ENCODE data around the gene KSR1.
"Not testable (repeated sequence)": the region's sequence is repeated elsewhere in the genome, so short reads cannot be mapped to it uniquely, and the experiment has no call there.

Gene KSR1

GRCh38 chr17:27427166-27427862 is 28.9 kb upstream of the KSR1 start:
- H3K4me3 ChIP-seq (ENCODE audit: low read length); H3K27ac ChIP-seq (ENCODE audit: low read depth, low read length); H3K9ac ChIP-seq (ENCODE audit: low read depth, low read length); H3K36me3 ChIP-seq (ENCODE audit: insufficient read depth, low read length); H3K4me1 ChIP-seq (ENCODE audit: insufficient read depth, low read length); H3K9me3 ChIP-seq (ENCODE audit: insufficient read depth, low read depth, low read length); H3K27me3 ChIP-seq (ENCODE audit: insufficient read depth, low read length): not testable (repeated sequence)
- 88% methylated on average over 2 of the region's 5 CpGs for WGBS

GRCh38 chr17:27428781-27429505 is 27.3 kb upstream of the KSR1 start:
- Histone ChIP-seq H3K27ac (ENCODE audit: low read depth, low read length) (no peak overlapping the region), H3K9ac (ENCODE audit: low read depth, low read length) (no peak overlapping the region), H3K27me3 (ENCODE audit: insufficient read depth, low read length) (no peaks in the 10 kb centered on the region), H3K4me3 (ENCODE audit: low read length) (no peak overlapping the region), H3K4me1 (ENCODE audit: insufficient read depth, low read length) (no peaks in the 10 kb centered on the region), H3K9me3 (ENCODE audit: insufficient read depth, low read depth, low read length) (no peaks in the 10 kb centered on the region), H3K36me3 (ENCODE audit: insufficient read depth, low read length) (no peaks in the 10 kb centered on the region)
- 93% methylated on average over 9 of the region's 9 CpGs for WGBS

GRCh38 chr17:27429666-27430382 is 26.4 kb upstream of the KSR1 start:
- Histone ChIP-seq H3K9me3 (ENCODE audit: insufficient read depth, low read depth, low read length) (no peaks in the 10 kb centered on the region), H3K36me3 (ENCODE audit: insufficient read depth, low read length) (no peaks in the 10 kb centered on the region), H3K27ac (ENCODE audit: low read depth, low read length) (no peak overlapping the region), H3K4me1 (ENCODE audit: insufficient read depth, low read length) (no peaks in the 10 kb centered on the region), H3K9ac (ENCODE audit: low read depth, low read length) (no peak overlapping the region), H3K4me3 (ENCODE audit: low read length) (no peak overlapping the region), H3K27me3 (ENCODE audit: insufficient read depth, low read length) (no peaks in the 10 kb centered on the region)
- WGBS = 85% methylated on average over 21 of the region's 21 CpGs

- no peaks in the 10 kb centered on the region for H3K4me1 ChIP-seq (ENCODE audit: insufficient read depth, low read length)
- 79% methylated on average over 7 of the region's 7 CpGs for WGBS
- no peaks in the 10 kb centered on the region for H3K9me3 ChIP-seq (ENCODE audit: insufficient read depth, low read depth, low read length)
- no peak overlapping the region for H3K9ac ChIP-seq (ENCODE audit: low read depth, low read length)
- H3K27ac ChIP-seq (ENCODE audit: low read depth, low read length) = no peak overlapping the region
- H3K27me3 ChIP-seq (ENCODE audit: insufficient read depth, low read length) = no peaks in the 10 kb centered on the region
- H3K36me3 ChIP-seq (ENCODE audit: insufficient read depth, low read length) = no peaks in the 10 kb centered on the region
- no peak overlapping the region for H3K4me3 ChIP-seq (ENCODE audit: low read length)
Observed at GRCh38 chr17:27430383-27430840, 25.8 kb upstream of the KSR1 start.

DNA sequence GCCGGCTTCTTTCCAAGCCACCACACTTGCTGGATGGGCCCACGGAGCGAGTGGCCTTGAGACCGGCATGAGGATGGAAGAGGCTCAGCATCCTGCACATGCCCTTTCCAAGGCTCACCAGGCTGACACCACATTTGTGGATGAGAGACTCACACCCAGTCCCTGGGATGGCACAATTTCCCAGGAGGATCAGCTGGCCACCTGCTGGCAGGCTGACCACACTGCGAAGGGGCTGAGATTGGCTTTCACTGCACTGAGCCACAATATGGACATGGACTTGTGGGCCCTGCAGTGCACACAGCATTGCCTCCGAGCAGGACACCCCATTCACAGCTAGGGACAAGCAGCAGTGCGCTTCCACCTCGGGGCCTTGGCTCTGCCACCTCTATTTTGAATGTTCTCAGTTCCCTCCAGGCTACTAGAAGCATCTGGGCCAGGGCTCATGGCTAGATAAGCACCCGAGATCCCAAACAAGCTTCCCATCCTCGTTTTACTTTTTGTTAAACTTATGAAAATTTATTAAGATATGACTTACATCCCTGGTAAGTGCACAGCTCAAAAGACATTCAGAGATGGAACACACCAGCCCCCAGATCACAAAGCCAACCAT is 25.3 kb upstream of the KSR1 start:
- 84% methylated on average over 9 of the region's 10 CpGs for WGBS
- Histone ChIP-seq H3K4me1 (ENCODE audit: insufficient read depth, low read length) (no peaks in the 10 kb centered on the region), H3K4me3 (ENCODE audit: low read length) (no peak overlapping the region)

DNA sequence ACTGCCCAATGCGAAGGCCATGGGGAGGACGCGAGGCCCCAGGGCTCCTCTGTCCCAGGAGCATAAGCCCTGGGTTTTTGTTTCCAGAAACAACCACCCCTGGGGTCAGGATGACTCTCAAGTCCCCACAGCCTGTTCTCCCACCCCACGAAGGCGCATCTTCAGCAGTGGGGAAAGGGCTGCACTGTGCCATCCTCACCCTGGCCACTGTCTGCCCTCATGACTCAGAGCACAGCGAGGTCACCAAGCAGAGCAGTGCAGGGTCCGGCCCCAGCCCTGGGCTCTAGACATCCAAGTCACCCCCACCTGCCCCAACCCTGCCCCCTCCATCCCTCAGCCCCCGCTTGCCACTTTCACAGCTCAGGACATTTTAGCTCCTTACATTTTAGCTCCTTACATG is 22.7 kb upstream of the KSR1 start:
- Histone ChIP-seq H3K9ac (ENCODE audit: low read depth, low read length) (no peak overlapping the region), H3K27me3 (ENCODE audit: insufficient read depth, low read length) (no peaks in the 10 kb centered on the region), H3K36me3 (ENCODE audit: insufficient read depth, low read length) (no peaks in the 10 kb centered on the region), H3K27ac (ENCODE audit: low read depth, low read length) (no peak overlapping the region), H3K4me3 (ENCODE audit: low read length) (no peak overlapping the region), H3K9me3 (ENCODE audit: insufficient read depth, low read depth, low read length) (no peaks in the 10 kb centered on the region), H3K4me1 (ENCODE audit: insufficient read depth, low read length) (no peaks in the 10 kb centered on the region)
- 85% methylated on average over 8 of the region's 8 CpGs for WGBS

More for the DNA sequence above, 25.3 kb upstream of the KSR1 start:
- H3K27ac ChIP-seq (ENCODE audit: low read depth, low read length) = no peak overlapping the region
- no peak overlapping the region for H3K9ac ChIP-seq (ENCODE audit: low read depth, low read length)
- H3K36me3 ChIP-seq (ENCODE audit: insufficient read depth, low read length) = no peaks in the 10 kb centered on the region
- H3K9me3 ChIP-seq (ENCODE audit: insufficient read depth, low read depth, low read length) = no peaks in the 10 kb centered on the region
- H3K27me3 ChIP-seq (ENCODE audit: insufficient read depth, low read length) = no peaks in the 10 kb centered on the region

DNA sequence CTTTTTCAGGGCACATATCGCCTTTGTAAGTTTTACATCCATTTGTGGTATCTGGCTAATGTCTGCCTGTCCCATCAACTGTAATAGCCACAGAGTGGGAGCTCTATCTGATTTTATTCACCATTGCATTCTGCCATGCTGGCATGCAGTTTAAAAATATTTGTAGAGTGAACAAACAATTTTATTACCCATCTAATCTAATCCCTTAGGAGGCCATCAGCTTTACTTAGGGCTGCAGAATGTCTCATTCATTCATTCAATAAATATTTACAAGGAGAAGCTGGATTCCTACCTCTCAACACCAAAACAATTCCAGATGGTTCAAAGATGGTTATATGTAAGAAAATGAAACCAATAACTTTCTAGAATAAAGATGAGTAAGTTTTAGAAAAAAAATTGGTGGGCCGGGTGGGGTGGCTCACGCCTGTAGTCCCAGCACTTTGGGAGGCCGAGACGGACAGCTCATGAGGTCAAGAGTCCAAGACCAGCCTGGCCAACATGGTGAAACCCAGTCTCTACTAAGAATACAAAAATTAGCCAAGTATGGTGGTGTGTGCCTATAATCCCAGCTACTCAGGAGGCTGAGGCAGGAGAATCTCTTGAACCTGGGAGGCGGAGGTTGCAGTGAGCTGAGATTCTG is 20.7 kb upstream of the KSR1 start:
- not testable (repeated sequence) for H3K27me3 ChIP-seq (ENCODE audit: insufficient read depth, low read length)

GRCh38 chr17:27438348-27438998 is 17.8 kb upstream of the KSR1 start:
- Histone ChIP-seq H3K4me1 (ENCODE audit: insufficient read depth, low read length) (no peaks in the 10 kb centered on the region), H3K9me3 (ENCODE audit: insufficient read depth, low read depth, low read length) (no peaks in the 10 kb centered on the region), H3K9ac (ENCODE audit: low read depth, low read length) (no peak overlapping the region), H3K27ac (ENCODE audit: low read depth, low read length) (no peak overlapping the region), H3K36me3 (ENCODE audit: insufficient read depth, low read length) (no peaks in the 10 kb centered on the region), H3K27me3 (ENCODE audit: insufficient read depth, low read length) (no peaks in the 10 kb centered on the region), H3K4me3 (ENCODE audit: low read length) (no peak overlapping the region)
- 92% methylated on average over 10 of the region's 10 CpGs for WGBS

More for the DNA sequence above, 20.7 kb upstream of the KSR1 start:
- H3K4me1 ChIP-seq (ENCODE audit: insufficient read depth, low read length); H3K9ac ChIP-seq (ENCODE audit: low read depth, low read length); H3K36me3 ChIP-seq (ENCODE audit: insufficient read depth, low read length); H3K4me3 ChIP-seq (ENCODE audit: low read length); H3K27ac ChIP-seq (ENCODE audit: low read depth, low read length); H3K9me3 ChIP-seq (ENCODE audit: insufficient read depth, low read depth, low read length): not testable (repeated sequence)
- 93% methylated on average over 6 of the region's 6 CpGs for WGBS

DNA sequence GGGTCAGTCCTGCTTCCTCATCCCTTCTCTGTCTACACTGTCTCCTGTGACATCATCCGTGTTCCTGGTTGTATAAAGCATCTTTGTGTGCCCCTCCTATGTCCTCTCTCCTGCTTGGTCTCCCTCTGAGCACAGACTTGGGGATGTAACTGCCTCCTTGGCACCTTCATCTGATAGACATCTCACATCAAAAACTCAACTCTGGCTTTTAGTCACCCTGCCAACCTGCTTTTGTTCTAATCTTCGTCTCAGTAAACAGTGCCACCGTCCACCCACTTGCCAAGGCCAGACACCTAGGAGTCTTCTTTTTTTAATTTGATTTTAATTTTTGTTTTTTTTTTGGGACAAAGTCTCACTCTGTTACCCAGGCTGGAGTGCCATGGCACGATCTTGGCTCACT is 16.9 kb upstream of the KSR1 start:
- Histone ChIP-seq H3K36me3 (ENCODE audit: insufficient read depth, low read length) (no peaks in the 10 kb centered on the region), H3K9me3 (ENCODE audit: insufficient read depth, low read depth, low read length) (no peaks in the 10 kb centered on the region), H3K27me3 (ENCODE audit: insufficient read depth, low read length) (no peaks in the 10 kb centered on the region), H3K4me3 (ENCODE audit: low read length) (no peak overlapping the region), H3K27ac (ENCODE audit: low read depth, low read length) (no peak overlapping the region), H3K4me1 (ENCODE audit: insufficient read depth, low read length) (no peaks in the 10 kb centered on the region), H3K9ac (ENCODE audit: low read depth, low read length) (no peak overlapping the region)
- WGBS = 65% methylated on average over 4 of the region's 4 CpGs

DNA sequence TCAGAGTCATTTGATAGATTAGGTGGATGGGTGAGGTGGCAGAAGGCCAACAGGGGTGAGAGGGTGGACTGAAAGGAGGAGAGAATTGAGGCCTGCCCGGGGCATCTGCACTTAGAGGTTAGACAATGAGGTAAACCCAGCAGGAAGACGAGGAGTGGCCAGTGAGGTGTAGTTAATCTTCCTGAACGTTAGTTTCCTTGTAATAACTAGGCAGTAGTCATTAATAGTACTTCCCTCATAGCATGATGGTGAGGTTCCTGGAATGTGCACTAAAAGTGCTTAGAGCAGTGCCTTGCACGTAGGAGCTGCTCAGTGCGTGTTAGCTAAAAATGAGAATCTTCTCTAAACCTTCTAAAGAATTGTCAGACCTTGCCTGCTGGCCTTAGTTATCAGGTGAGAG is 13.5 kb upstream of the KSR1 start:
- H3K9ac ChIP-seq (ENCODE audit: low read depth, low read length) = no peak overlapping the region
- H3K4me3 ChIP-seq (ENCODE audit: low read length) = no peak overlapping the region
- no peaks in the 10 kb centered on the region for H3K27me3 ChIP-seq (ENCODE audit: insufficient read depth, low read length)
- no peaks in the 10 kb centered on the region for H3K4me1 ChIP-seq (ENCODE audit: insufficient read depth, low read length)
- H3K9me3 ChIP-seq (ENCODE audit: insufficient read depth, low read depth, low read length) = no peaks in the 10 kb centered on the region
- WGBS = 53% methylated on average over 5 of the region's 5 CpGs
- H3K27ac ChIP-seq (ENCODE audit: low read depth, low read length) = no peak overlapping the region
- no peaks in the 10 kb centered on the region for H3K36me3 ChIP-seq (ENCODE audit: insufficient read depth, low read length)
